HepG2 (cell line): ENCODE results near the gene SLC29A3. TPM values are rescaled to one million over a fixed set of nuclear protein-coding genes. Genes with fewer than 3 reads are reported as not detected.

Experiments used
- ATAC-seq: fragments of 200-7000 bp; cut with Tn5 transposase; 3 replicates; pipeline ENCODE4 v1.9.1; 2020; ENCODE audit warnings: mild to moderate bottlenecking, moderate library complexity
- BruUV-seq: library from RNA; stranded (reverse); fragments of 400-500 nt; replicated peaks from 2 replicates; lab custom pipeline; 2021; lab: Mats Ljungman, UMichigan
- CTCF ChIA-PET: fragments of 300-600 bp; formaldehyde crosslinking; extraction: SDS; loops from one replicate; lab custom pipeline; 2021; ENCODE audit warnings: low total read pairs, inconsistent platforms, low intra/inter-chr PET ratio; lab: Yijun Ruan, JAX
- POLR2A ChIA-PET: fragments of 350-600 bp; sonication (Branson Sonifier 250); formaldehyde crosslinking; loops from one replicate; lab custom pipeline; 2020; ENCODE audit warnings: antibody characterized with exemption, inconsistent platforms; lab: Yijun Ruan, JAX
- DNase-seq: peaks from one replicate; pipeline ENCODE4 v3.0.0-alpha.2; 2015; ENCODE audit warnings: low spot score
- FAIRE-seq: peaks from 3 replicates; lab custom pipeline; 2011; peaks lifted over from hg19 to GRCh38; lab: Jason Lieb, UNC
- H2AFZ ChIP-seq: one replicate; pipeline ENCODE4 v1.6.1; 2011; ENCODE audit warnings: low read length, inconsistent platforms
- H3K27ac ChIP-seq: fragments of 300-600 bp; 3 replicates; pipeline ENCODE4 v1.8.0; 2011; ENCODE audit warnings: mixed run types, mild to moderate bottlenecking, mixed read lengths, low read length, inconsistent platforms; ENCODE audit not compliant: insufficient read depth; ENCODE audit errors: extremely low read length
- H3K27me3 ChIP-seq, 2 experiments: fragments of 200-600 bp in 1 of 2; 2 replicates in 1 of 2; 3 replicates in 1 of 2; pipeline versions ENCODE4 v1.6.0 to v1.8.0; 2011; ENCODE audit warnings: low read length in 2 of 2, mild to moderate bottlenecking in 2 of 2, moderate library complexity in 2 of 2, inconsistent platforms in 1 of 2; ENCODE audit not compliant: insufficient read depth in 2 of 2, control insufficient read depth in 1 of 2
- H3K36me3 ChIP-seq, 2 experiments: fragments of 200-600 bp in 1 of 2; replicated peaks in 1 of 2; 2 replicates in 1 of 2; 3 replicates in 1 of 2; pipeline versions ENCODE4 v1.5.1 to v1.8.0; 2011; ENCODE audit warnings: low read length in 2 of 2, inconsistent platforms in 1 of 2; ENCODE audit not compliant: insufficient read depth in 2 of 2, control insufficient read depth in 1 of 2
- H3K4me1 ChIP-seq: 2 replicates; pipeline ENCODE4 v1.5.1; 2012; ENCODE audit warnings: low read length, inconsistent platforms; ENCODE audit not compliant: insufficient read depth
- H3K4me2 ChIP-seq: 2 replicates; pipeline ENCODE4 v1.6.0; 2011; ENCODE audit warnings: low read depth, low read length, inconsistent platforms
- H3K4me3 ChIP-seq, 3 experiments: fragments of 200-600 bp in 1 of 3; sonication (generic), shearing (Covaris generic) in 1 of 3; replicated peaks in 1 of 3; 2 replicates each; pipeline ENCODE4 v1.5.1; 2011 to 2016; ENCODE audit warnings: low read length in 3 of 3, inconsistent platforms in 2 of 3, low read depth in 2 of 3, mild to moderate bottlenecking in 2 of 3, control low read depth in 1 of 3, mixed read lengths in 1 of 3; ENCODE audit not compliant: insufficient read depth in 1 of 3
- H3K79me2 ChIP-seq: one replicate; pipeline ENCODE4 v1.6.1; 2011; ENCODE audit warnings: low read length, inconsistent platforms; ENCODE audit not compliant: insufficient read depth
- H3K9ac ChIP-seq: 2 replicates; pipeline ENCODE4 v1.6.0; 2011; ENCODE audit warnings: mild to moderate bottlenecking, low read depth, low read length, inconsistent platforms; ENCODE audit not compliant: insufficient read depth
- H3K9me3 ChIP-seq: 2 replicates; pipeline ENCODE4 v1.5.1; 2012; ENCODE audit warnings: mild to moderate bottlenecking, low read length
- H4K20me1 ChIP-seq: 2 replicates; pipeline ENCODE4 v1.6.0; 2011; ENCODE audit warnings: inconsistent platforms, mild to moderate bottlenecking, low read length, moderate library complexity; ENCODE audit not compliant: insufficient read depth
- EP300 ChIP-seq, 3 experiments: sonication (generic) in 1 of 3; formaldehyde crosslinking in 1 of 3; IDR thresholded peaks; 2 replicates each; pipeline versions ENCODE4 v1.5.1 to v1.6.1; 2011 to 2020; ENCODE audit warnings: low read depth in 2 of 3, low read length in 2 of 3, borderline replicate concordance in 1 of 3, improper control_type of control experiment in 1 of 3, mild to moderate bottlenecking in 1 of 3, missing genetic modification reagents in 1 of 3, moderate library complexity in 1 of 3
- HDAC2 ChIP-seq: sonication (generic); formaldehyde crosslinking; IDR thresholded peaks from 2 replicates; pipeline ENCODE4 v1.4.0; 2020; ENCODE audit warnings: missing genetic modification reagents
- HNRNPLL ChIP-seq: fragments of 200-400 bp; formaldehyde crosslinking; IDR thresholded peaks from 2 replicates; pipeline ENCODE4 v1.6.1; 2017; ENCODE audit warnings: mild to moderate bottlenecking, low read depth, low read length; ENCODE audit not compliant: poor library complexity, severe bottlenecking
- IKZF5 ChIP-seq: IDR thresholded peaks from 2 replicates; pipeline ENCODE4 v1.6.1; 2018; ENCODE audit warnings: missing genetic modification reagents, mild to moderate bottlenecking, missing compliant biosample characterization
- JARID2 ChIP-seq: sonication (generic); formaldehyde crosslinking; IDR thresholded peaks from 2 replicates; pipeline ENCODE4 v1.8.1; 2023; ENCODE audit warnings: missing genetic modification reagents, inconsistent platforms; ENCODE audit not compliant: insufficient replicate concordance
- KDM6A ChIP-seq: IDR thresholded peaks from 2 replicates; pipeline ENCODE4 v1.6.1; 2016; ENCODE audit warnings: low read depth
- LCORL ChIP-seq, 2 experiments: fragments of 450-650 bp in 1 of 2; sonication (generic) in 1 of 2; formaldehyde crosslinking in 1 of 2; IDR thresholded peaks; 2 replicates each; pipeline versions ENCODE4 v1.5.0 to v1.6.1; 2017 to 2020; ENCODE audit warnings: antibody characterized with exemption in 1 of 2, missing genetic modification reagents in 1 of 2
- MEIS2 ChIP-seq: sonication (generic); formaldehyde crosslinking; IDR thresholded peaks from 2 replicates; pipeline ENCODE4 v1.9.0; 2021; ENCODE audit warnings: mild to moderate bottlenecking, missing genetic modification reagents
- MTA3 ChIP-seq: sonication (generic); formaldehyde crosslinking; IDR thresholded peaks from 2 replicates; pipeline ENCODE4 v1.4.0; 2020; ENCODE audit warnings: missing genetic modification reagents
- NR2F2 ChIP-seq: IDR thresholded peaks from 2 replicates; pipeline ENCODE4 v1.6.1; 2012; ENCODE audit warnings: low read depth, inconsistent platforms, borderline replicate concordance
- PAX8 ChIP-seq: sonication (generic); formaldehyde crosslinking; IDR thresholded peaks from 2 replicates; pipeline ENCODE4 v1.8.0; 2022; ENCODE audit warnings: mild to moderate bottlenecking, missing genetic modification reagents, borderline replicate concordance
- PREB ChIP-seq: sonication (generic); formaldehyde crosslinking; IDR thresholded peaks from 2 replicates; pipeline ENCODE4 v1.4.0; 2020; ENCODE audit warnings: missing genetic modification reagents
- REL ChIP-seq: sonication (generic); formaldehyde crosslinking; conservative IDR thresholded peaks from 2 replicates; pipeline ENCODE4 v1.8.0; 2022; ENCODE audit warnings: mild to moderate bottlenecking, missing genetic modification reagents, moderate library complexity
- SNAPC2 ChIP-seq: sonication (generic); formaldehyde crosslinking; IDR thresholded peaks from 2 replicates; pipeline ENCODE4 v1.8.1; 2022; ENCODE audit warnings: mild to moderate bottlenecking, missing genetic modification reagents
- ZNF205 ChIP-seq: IDR thresholded peaks from 2 replicates; pipeline ENCODE4 v1.6.1; 2018; ENCODE audit warnings: missing biosample characterization, missing genetic modification reagents
- ZNF24 ChIP-seq: fragments of 450-650 bp; IDR thresholded peaks from 2 replicates; pipeline ENCODE4 v1.6.1; 2017; ENCODE audit warnings: antibody characterized with exemption, mild to moderate bottlenecking
- ZNF329 ChIP-seq: sonication (generic); formaldehyde crosslinking; IDR thresholded peaks from 2 replicates; pipeline ENCODE4 v1.9.0; 2021; ENCODE audit warnings: low read depth, mild to moderate bottlenecking, missing genetic modification reagents
- ZNF546 ChIP-seq: sonication (generic); formaldehyde crosslinking; conservative IDR thresholded peaks from 2 replicates; pipeline ENCODE4 v1.8.1; 2023; ENCODE audit warnings: mild to moderate bottlenecking, missing genetic modification reagents
- ZNF577 ChIP-seq: sonication (generic); formaldehyde crosslinking; IDR thresholded peaks from 2 replicates; pipeline ENCODE4 v1.4.0; 2020; ENCODE audit warnings: mild to moderate bottlenecking, low read depth, missing genetic modification reagents, borderline replicate concordance
- ZSCAN5A ChIP-seq: sonication (generic); formaldehyde crosslinking; IDR thresholded peaks from 2 replicates; pipeline ENCODE4 v1.8.0; 2022; ENCODE audit warnings: mild to moderate bottlenecking, missing genetic modification reagents, borderline replicate concordance
- WGBS: methylation state at CpG from one replicate; pipeline ENCODE4 v1.1.6; 2017; ENCODE audit warnings: low lambda C conversion rate; 5-methylcytosine and 5-hydroxymethylcytosine counted together
- in situ Hi-C: cut with HindIII; loops from 2 replicates; pipeline ENCODE4 v1.10.0; 2017; ENCODE audit warnings: low pct_unique_long_range_greater_than_20kb; ENCODE audit not compliant: extremely low pct_ligation_motif_present
- intact Hi-C: fragments of 100-400 bp; cut with micrococcal nuclease; formaldehyde crosslinking; loops from one replicate; pipeline ENCODE4 v1.10.0; 2022; ENCODE audit not compliant: unreplicated experiment
- polyA plus RNA-seq, 8 experiments: library from polyadenylated mRNA; depleted of rRNA in 3 of 8; stranded (reverse) in 7 of 8; unstranded in 1 of 8; fragments of >200 nt; fragmentation: Illumina TruSeq in 4 of 8; extraction: Trizol in 4 of 8; gene quantifications; 2 replicates each; pipeline versions ENCODE4 v1.2.1 to v1.2.3, GENCODE V29; 2011 to 2016; ENCODE audit warnings: low read depth in 4 of 8, missing spikeins in 1 of 8, mixed read lengths in 1 of 8; ENCODE audit not compliant: insufficient read depth in 1 of 8
- total RNA-seq, 5 experiments: library from RNA; depleted of rRNA; stranded (reverse); fragments of >200 nt; fragmentation: Illumina TruSeq; extraction: Trizol; gene quantifications; 2 replicates each; pipeline ENCODE4 v1.2.3, GENCODE V29; 2016; ENCODE audit warnings: low read depth in 1 of 5

The SLC29A3 gene
- total and polyA plus RNA-seq, 2 of the 13 experiments (the other 11 are each of a cell fraction or from before 2014, with no cell fraction given) = 8.6 to 11.8 TPM

GRCh38 chr10:71338728-71339495 lies 19.9 kb downstream of the SLC29A3 start:
- intact Hi-C loops (no loop called here), in situ Hi-C loops (loop anchor here (25.0 kb wide), 1 partner anchor 698 kb away; no protein-coding TSS in a partner anchor)
- Histone ChIP-seq H3K27ac (peak overlapping the region; percentile 92), H3K79me2 (peaks cover 9% of the 10 kb centered on the region), H3K4me3 (no peak overlapping the region), H3K36me3 (peaks cover 0 to 14% of the 10 kb centered on the region in 2 experiments; a peak in 4 of 5 replicates), H4K20me1 (no peaks in the 10 kb centered on the region), H3K4me1 (peaks cover 97% of the 10 kb centered on the region), H3K9ac (peak overlapping the region; percentile 60), H2AFZ (no peak overlapping the region), H3K9me3 (no peaks in the 10 kb centered on the region), H3K27me3 (no peaks in the 10 kb centered on the region), H3K4me2 (no peak overlapping the region)
- ChIA-PET POLR2A (interaction anchor here (1.3 to 16.7 kb wide), 5 partner anchors 8 to 37 kb away, joined by 6 to 210 read pairs (median 23); partner anchors contain the start of gene SLC29A3), CTCF (no interaction called here)
- TF ChIP-seq JARID2 (CRISPR knock-in tag) = no peak
- TF ChIP-seq NR2F2 = no peak
- no peak for TF ChIP-seq ZNF546 (CRISPR knock-in tag)
- no peak for TF ChIP-seq ZSCAN5A (CRISPR knock-in tag)
- no peak for TF ChIP-seq ZNF205 (CRISPR knock-in tag)
- TF ChIP-seq REL (CRISPR knock-in tag) = no peak
- TF ChIP-seq LCORL (IDR thresholded peaks at IDR 0.05) = no peak
- no peak for TF ChIP-seq LCORL (CRISPR knock-in tag; IDR thresholded peaks at IDR 0.05)
- no peak for TF ChIP-seq ZNF577 (CRISPR knock-in tag)
- TF ChIP-seq PREB (CRISPR knock-in tag) = no peak
- no peak for TF ChIP-seq IKZF5 (CRISPR knock-in tag)
- no peak for TF ChIP-seq SNAPC2 (CRISPR knock-in tag)
- TF ChIP-seq EP300 (IDR thresholded peaks at IDR 0.05; ENCODE audit: low read depth in 2 of 2, low read length in 2 of 2) = no peak
- TF ChIP-seq EP300 (CRISPR knock-in tag; IDR thresholded peaks at IDR 0.05; ENCODE audit: borderline replicate concordance) = no peak
- TF ChIP-seq HNRNPLL = no peak
- TF ChIP-seq MEIS2 = no peak
- no peak for TF ChIP-seq MTA3 (CRISPR knock-in tag)
- no peak for TF ChIP-seq HDAC2 (CRISPR knock-in tag)
- TF ChIP-seq PAX8 (CRISPR knock-in tag) = no peak
- no peak for TF ChIP-seq KDM6A
- TF ChIP-seq ZNF329 (CRISPR knock-in tag) = no peak
- TF ChIP-seq ZNF24 = no peak
- ATAC-seq (no peak), FAIRE-seq (no peak), DNase-seq (no peak)
- 94% methylated on average over 9 of the region's 13 CpGs for WGBS
- BruUV-seq = no TSS peak
